EH (cell line): Measurements from ENCODE around the gene KDM7A.
"Not testable (repeated sequence)": the region's sequence is repeated elsewhere in the genome, so short reads cannot be mapped to it uniquely, and the experiment has no call there.

Experiments
- DNase-seq: peaks from one replicate; pipeline ENCODE4 v3.0.0-alpha.2; 2015; ENCODE audit warnings: low read depth

Gene KDM7A

DNA sequence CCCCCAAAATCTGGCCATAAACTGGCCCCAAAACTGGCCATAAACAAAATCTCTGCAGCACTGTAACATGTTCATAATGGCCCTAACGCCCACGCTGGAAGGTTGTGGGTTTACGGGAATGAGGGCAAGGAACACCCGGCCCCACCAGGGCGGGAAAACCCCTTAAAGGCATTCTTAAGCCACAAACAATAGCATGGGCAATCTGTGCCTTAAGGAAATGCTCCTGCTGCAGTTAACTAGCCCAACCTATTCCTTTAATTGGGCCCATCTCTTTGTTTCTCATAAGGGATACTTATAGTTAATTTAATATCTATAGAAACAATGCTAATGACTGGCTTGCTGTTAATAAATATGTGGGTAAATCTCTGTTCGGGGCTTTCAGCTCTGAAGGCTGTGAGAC lies 26.2 kb upstream of the KDM7A start:
- not testable (repeated sequence) for DNase-seq

DNA sequence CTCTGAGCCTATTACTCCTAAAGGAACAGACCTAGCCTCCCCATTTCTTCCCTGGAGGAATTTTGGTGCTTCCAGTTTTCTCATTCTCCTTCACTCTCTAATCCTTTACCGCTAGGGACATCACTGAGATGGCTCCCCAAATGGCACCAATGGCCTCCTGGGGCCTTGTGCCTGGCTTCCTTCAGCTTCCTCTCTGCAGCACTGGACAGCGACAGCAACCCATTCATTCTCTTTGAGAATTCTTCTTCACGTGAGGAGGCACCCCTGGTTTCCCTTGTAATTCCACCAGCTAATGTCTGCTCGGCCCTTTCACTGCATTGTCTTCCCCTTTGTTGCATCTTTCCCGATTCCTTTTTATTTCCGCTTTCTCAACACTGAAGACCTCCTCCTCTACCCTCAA lies 24.6 kb upstream of the KDM7A start:
- no peak for DNase-seq

DNA sequence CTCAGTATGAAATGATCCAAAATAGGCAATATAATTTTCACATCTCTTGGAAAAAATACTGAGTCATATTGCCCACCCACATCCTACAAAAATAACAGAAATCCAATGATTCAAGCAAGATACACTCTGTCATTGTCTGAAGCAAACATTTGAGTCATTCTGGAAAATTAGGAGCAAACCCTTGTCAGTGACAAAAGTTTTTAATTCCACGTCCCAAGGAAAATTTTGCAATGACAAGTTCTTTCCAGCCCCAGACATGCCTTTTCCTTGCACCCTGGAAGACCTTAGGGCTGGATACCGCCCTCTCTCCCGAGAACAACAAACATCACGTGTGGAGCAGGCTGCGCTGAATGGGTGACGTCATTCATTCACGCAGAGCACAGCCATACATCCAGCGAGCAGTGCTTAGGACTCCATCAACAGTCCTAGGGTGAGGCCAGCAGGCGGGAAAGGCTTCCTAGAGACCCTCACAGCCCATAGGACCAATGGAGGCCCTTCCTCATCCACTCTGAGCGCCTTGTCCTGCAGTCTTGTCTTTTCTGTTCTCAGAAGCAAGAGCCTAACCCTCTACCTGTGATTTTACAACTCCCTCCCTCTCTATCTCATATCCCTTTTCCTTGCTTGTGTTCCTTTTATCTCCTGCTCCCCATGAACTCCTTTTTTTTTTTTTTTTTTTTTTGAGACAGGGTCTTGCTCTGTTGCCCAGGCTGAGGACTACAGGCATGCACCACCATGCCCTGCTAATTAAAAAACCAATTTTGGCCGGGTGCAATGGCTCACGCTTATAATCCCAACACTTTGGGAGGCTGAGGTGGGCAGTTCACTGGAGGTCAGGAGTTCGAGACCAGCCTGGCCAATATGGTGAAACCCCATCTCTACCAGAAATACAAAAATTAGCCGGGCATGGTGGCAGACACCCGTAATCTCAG lies 23.5 kb upstream of the KDM7A start:
- DNase-seq, result peak; percentile 57

GRCh38 chr7:140197938-140198337 lies 21.2 kb upstream of the KDM7A start:
- DNase-seq, result no peak

- DNase-seq, result no peak
These were observed 20.6 kb upstream of the KDM7A start for GRCh38 chr7:140197218-140197890.

DNA sequence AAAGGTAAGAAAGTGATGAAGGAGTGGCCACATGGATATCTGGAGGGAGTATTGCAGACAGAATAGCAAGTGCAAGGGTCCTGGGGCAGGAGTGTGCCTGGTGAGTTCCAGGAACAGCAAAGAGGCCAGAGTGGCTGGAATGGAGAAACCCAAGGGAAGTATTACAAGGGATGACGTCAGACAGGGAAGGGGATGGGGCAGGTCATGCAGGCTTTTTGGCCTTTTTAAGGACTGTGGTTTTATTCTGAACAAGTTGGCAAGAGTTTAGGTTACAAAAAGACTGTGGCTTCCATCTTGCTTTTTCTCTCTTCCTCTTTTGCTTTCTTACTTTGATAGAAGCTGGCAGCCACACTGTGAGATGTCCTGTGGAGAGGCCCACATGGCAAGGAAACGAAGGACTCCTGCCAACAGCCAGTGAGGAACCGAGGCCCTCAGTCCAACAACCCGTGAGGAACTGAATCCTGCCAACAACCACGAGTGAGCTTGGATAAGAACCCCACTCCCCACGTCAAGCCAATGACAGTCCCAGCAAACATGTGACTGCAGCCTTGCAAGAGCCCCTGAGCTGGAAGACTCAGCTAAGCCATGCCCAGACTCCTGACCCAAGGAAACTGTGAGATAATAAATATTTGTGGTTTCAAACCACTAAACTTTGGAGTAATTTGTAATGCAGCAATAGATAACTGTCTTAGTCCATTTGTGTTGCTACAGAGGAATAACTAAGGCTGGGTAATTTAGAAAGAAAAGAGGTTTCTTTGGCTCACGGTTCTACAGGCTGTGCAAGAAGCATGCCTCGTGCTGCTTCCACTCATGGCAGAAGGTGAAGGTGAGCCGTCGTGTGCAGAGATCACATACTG lies 19.8 kb upstream of the KDM7A start:
- peak; percentile 49 for DNase-seq

DNA sequence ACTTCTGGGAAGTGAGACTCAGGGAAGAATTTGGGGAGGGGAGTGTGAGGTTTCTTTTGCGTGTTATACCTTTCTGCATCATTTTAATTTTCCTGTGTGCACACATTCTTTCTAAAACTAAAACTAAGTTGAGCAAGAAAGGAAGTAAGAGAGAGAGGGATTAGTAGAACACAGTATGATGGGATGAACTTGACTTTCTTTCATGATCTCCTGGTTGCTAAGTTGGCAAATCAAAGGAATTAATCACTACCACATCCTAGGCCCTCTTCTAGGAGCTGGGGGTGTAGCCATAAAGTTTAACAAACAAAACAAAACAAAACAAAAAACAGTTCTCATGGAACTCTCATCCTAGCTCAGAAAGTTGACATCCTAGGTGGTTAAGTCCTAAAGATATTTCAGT lies 19.1 kb upstream of the KDM7A start:
- no peak for DNase-seq

DNA sequence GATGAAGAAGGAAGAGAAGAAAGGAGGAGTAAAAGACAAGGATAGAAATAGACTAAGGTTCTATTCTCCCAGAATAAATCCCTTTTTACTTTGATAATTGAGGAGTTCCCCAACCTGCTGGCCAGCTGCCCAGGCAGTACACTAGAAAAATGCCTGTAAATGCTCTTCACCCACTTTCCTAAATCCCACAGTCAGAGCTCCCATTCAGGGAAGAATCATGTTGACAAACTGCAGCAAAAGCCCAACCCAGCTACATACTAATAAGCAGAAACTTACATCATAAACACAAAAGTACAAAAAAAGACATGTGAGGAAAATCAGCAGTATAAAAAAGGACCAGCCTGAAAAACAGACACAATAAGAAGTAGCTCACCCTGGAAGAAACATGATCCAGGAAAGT lies 15.8 kb upstream of the KDM7A start:
- no peak for DNase-seq

- DNase-seq, result no peak
These were observed 15.4 kb upstream of the KDM7A start for GRCh38 chr7:140192176-140192575.

DNA sequence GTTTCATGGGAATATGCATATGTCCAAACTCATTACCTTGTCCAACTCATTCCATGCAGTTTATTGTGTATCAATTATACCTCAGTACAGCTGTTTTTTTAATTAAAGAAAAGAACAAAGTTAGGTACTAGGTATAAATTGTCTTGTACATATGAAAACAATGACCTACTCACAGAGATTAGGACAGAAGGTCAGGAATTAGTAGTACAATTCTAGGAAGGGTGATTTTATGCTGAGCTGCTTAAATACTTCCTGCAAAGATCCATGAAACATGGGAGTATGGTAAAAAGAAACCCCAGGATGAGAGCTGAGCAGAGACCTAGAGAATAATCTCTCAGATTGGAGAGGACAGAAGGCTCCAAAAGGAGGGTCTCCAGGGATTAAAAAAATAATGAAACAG lies 13.8 kb upstream of the KDM7A start:
- DNase-seq, result no peak

DNA sequence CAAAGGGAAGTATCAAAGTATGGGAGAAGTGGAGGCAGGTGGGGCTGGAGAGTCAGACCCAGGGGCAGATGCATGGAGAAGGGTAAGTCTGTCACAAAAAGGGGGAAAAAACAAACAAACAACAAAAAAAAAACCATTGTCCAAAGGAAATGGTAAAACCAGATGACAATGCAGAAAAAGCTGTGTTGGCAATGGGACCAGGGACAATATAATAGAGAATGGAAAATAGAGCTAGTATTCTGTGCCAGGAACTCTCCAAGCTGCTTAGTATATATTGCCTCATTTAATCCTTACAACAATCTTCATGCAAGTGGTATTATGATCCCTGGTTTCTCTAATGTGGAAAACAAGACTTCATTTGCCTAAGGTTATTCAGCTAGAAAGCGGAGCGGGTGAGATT lies 13.1 kb upstream of the KDM7A start:
- DNase-seq, result no peak

DNA sequence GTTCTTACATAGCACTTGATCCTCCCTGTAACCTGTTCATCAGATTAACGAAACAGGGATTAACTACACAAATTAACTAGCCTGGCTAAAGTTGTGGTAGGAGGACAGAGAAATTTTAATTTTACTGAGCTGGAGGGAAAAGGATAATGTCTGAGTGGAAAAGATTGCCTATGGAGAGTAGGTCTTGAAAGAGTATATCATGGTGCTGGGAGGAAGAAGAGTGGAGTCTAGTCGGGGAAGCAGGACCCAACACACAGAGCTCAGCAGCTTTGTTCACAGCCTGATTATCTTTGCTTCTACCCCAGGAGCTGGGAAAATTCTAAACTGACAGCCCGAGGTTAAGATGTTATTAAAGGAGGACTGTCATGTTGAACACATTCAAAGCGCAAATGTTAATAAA lies 6.1 kb upstream of the KDM7A start:
- DNase-seq, result no peak

GRCh38 chr7:140179339-140179738 lies 2.6 kb upstream of the KDM7A start:
- no peak for DNase-seq

DNA sequence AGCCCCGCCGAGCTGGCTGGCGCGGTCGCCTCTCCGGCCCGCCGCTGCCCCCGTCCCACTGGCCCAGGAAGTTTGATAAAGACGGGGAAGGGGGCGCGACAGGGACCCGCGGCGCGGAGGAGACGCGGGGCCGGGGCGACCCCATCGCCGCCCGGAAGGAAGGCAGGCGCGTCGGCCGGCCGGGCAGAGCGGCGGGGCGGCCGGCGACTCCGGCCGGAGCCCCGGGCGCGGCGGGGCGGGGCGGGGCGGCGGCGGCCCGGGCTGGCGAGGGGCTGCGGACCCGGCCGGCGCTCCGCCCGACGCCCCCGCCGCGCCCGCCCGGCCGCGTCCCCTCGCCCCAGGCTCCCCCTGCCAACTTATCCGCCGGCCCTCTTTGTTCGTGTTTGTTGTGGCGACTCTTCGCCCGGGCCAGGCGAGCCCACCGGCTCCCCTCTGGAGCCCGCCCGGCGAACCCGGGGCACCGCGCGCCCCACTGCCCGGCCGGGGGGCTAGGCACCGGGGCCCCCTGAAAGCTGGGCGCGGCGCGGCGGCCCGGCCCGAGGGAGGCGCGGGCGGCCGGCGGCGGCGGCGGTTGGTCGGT lies 571 bp downstream of the KDM7A start:
- peak; percentile 19 for DNase-seq

- DNase-seq, result peak; percentile 96
These were observed 1.3 kb downstream of the KDM7A start for GRCh38 chr7:140175221-140176121.

GRCh38 chr7:140174217-140174616 lies 2.6 kb downstream of the KDM7A start:
- DNase-seq, result no peak

DNA sequence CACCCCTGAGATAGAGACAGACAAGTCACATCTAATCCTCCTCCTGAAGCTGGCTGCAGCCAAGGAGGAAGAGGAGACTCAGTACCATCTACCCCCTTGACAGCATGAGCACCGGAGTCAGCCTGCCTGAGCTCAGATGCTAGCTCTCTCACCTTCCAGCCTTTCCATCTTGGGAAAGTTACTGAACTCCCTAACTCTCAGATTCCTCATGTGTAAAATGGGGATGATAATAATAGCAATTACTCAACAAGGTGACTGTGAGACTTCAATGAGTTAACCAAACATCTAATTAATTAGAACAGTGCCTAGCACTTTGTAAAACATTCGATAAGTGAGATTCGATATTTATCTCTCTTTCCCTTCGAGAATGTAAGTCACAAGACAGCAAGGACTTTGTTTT lies 6.4 kb downstream of the KDM7A start:
- no peak for DNase-seq

GRCh38 chr7:140168816-140169215 lies 8.0 kb downstream of the KDM7A start:
- no peak for DNase-seq

GRCh38 chr7:140165422-140165821 lies 11.4 kb downstream of the KDM7A start:
- peak; percentile 83 for DNase-seq

GRCh38 chr7:140162081-140162480 lies 14.7 kb downstream of the KDM7A start:
- DNase-seq, result not testable (repeated sequence)

DNA sequence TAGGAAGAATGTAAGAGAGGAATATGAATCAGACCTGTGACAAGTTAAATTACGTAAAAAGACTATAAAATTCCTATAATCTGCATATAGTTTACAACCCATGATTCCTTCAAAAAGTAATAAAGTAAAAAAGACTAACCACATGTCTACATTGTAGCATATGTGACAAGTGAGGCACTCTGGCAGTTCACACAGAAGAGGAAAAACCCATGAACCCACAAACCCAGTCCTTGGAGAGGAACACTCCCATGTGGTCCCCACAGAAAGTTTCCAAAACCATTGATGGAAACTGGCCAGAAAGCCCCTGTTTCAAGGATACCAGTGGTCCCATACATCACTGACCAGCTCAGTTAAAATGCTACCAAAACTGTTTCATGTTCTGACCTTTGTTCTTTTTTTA lies 15.7 kb downstream of the KDM7A start:
- no peak for DNase-seq
